ENCODE data around the gene METTL5. TPM values are rescaled to one million over a fixed set of nuclear protein-coding genes. Genes with fewer than 3 reads are reported as not detected.

METTL5 gene
- total RNA-seq, 1 experiment from 2014 or later, result 103 TPM

- H3K4me2 ChIP-seq (ENCODE audit: low read length), result peak overlapping the region; percentile 46; the same call in 1 of the 2 replicates
- TF ChIP-seq EGR1 (IDR thresholded peaks at IDR 0.05; ENCODE audit: low read depth), result no peak
- TF ChIP-seq SRF (IDR thresholded peaks at IDR 0.05; ENCODE audit: low read depth), result no peak
- no peak for TF ChIP-seq YY1 (IDR thresholded peaks at IDR 0.05; ENCODE audit: extremely low read depth, insufficient replicate concordance, low read depth, low read length)
- no peak for TF ChIP-seq REST (IDR thresholded peaks at IDR 0.05; ENCODE audit: low read depth)
- no peak for TF ChIP-seq MAX (IDR thresholded peaks at IDR 0.05)
- no peak for TF ChIP-seq CBX3 (IDR thresholded peaks at IDR 0.05; ENCODE audit: low read depth)
- TF ChIP-seq POLR2A (IDR thresholded peaks at IDR 0.05; ENCODE audit: borderline replicate concordance, extremely low read depth, insufficient read depth, insufficient read length), result no peak
- TF ChIP-seq CEBPB (IDR thresholded peaks at IDR 0.05; ENCODE audit: low read depth), result no peak
- H2AFZ ChIP-seq (ENCODE audit: low read depth, low read length, poor library complexity, severe bottlenecking), result no peak overlapping the region
- no peaks in the 10 kb centered on the region for H3K79me2 ChIP-seq (ENCODE audit: insufficient read depth, low read length)
- POLR2A ChIA-PET, result no interaction called here
- no peak overlapping the region for H3K27ac ChIP-seq (ENCODE audit: low read depth, low read length)
- no peaks in the 10 kb centered on the region for H3K36me3 ChIP-seq (ENCODE audit: control insufficient read depth in 1 of 2, insufficient read depth in 2 of 2, low read length in 2 of 2)
- peaks cover 0 to 11% of the 10 kb centered on the region in 2 experiments; a peak in 3 of 4 replicates for H3K4me1 ChIP-seq (ENCODE audit: control insufficient read depth in 1 of 2, insufficient read depth in 2 of 2, low read length in 2 of 2)
- no peak for ATAC-seq
- H3K9me3 ChIP-seq (ENCODE audit: control insufficient read depth in 1 of 2, insufficient read depth in 1 of 2, low read depth in 1 of 2, low read length in 2 of 2), result no peaks in the 10 kb centered on the region
- RAD21 ChIA-PET (ENCODE audit: low non-redundant PET in 1 of 2, low total read pairs in 2 of 2, uncharacterized antibody in 2 of 2, unreplicated experiment in 2 of 2), result no interaction called here
- DNase-seq (ENCODE audit: low read depth, low spot score), result no peak
- no peaks in the 10 kb centered on the region for H3K27me3 ChIP-seq (ENCODE audit: insufficient read depth, low read length)
- H3K4me3 ChIP-seq (replicated peaks in 1 of 2; ENCODE audit: low read depth in 1 of 2, low read length in 2 of 2), result no peak overlapping the region
- intact Hi-C loops (cut with micrococcal nuclease), result no loop called here
- no peaks in the 10 kb centered on the region for H3K9me2 ChIP-seq (ENCODE audit: insufficient read depth)
- CTCF ChIA-PET, result no interaction called here
- no peaks in the 10 kb centered on the region for H4K20me1 ChIP-seq (ENCODE audit: insufficient read depth)
- H3K9ac ChIP-seq (ENCODE audit: low read length), result no peak overlapping the region
- no TSS peak for BruUV-seq (replicated peaks)
Observed at GRCh38 chr2:169765523-169765922, 59.2 kb downstream of the METTL5 start.
